ENCODE results near the gene BAD. TPM values are rescaled to one million over a fixed set of nuclear protein-coding genes. Genes with fewer than 3 reads are reported as not detected.
A peak's percentile ranks its signal among the peaks of the same experiment; 100 is the strongest.

The BAD gene
- total RNA-seq, 1 experiment from 2014 or later: 368 TPM

DNA sequence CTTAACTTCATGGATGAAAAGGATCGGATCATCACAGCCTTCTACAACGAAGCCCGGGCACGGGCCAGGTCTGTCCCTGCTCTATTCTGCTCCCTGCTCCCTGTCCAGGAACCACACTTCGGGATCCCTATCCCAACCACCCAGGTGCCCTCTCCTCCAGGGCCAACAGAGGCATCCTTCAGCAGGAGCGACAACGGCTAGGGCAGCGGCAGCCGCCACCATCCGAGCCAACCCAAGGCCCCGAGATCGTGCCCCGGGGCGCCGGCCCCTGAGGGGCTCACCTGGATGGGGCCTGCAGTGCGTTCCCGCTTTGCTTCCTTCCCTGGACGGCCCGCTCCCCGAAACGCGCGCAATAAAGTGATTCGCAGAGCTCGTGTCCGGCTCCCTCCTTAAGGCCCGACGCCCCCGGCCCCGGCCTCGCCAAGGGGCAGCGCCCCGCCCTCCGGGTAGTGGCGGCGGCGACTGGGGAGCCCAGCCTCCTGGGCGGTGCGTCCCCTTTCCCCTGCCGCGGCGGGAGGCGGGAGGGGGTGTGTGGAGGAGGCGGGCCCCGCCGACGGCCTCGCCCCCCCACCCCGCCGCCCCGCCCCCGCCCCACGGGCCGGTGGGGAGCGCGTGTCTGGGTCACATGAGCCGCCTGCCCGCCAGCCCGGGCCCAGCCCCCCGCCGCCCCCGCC lies 50.4 kb downstream of the BAD start, which contains the start of gene VEGFB:
TSS of gene VEGFB (plus strand) at position 672 of the 674 bp plus-strand sequence. CDS start 250 bp downstream, outside the sequence.
- no peaks in the 10 kb centered on the region for H3K9me2 ChIP-seq (replicated peaks; ENCODE audit: low read length)
- no peaks in the 10 kb centered on the region for H4K20me1 ChIP-seq (ENCODE audit: low read length)
- peak; percentile 69 for DNase-seq
- H3K4me2 ChIP-seq (ENCODE audit: low read length): peak within 1 kb of the TSS; percentile 94
- ChIA-PET POLR2A (ENCODE audit: unreplicated experiment) (no interaction called here), CTCF (no interaction called here)
- no peaks in the 10 kb centered on the region for H3K27me3 ChIP-seq (ENCODE audit: low read length)
- H2AFZ ChIP-seq (ENCODE audit: low read length): peak within 1 kb of the TSS; percentile 69
- peaks cover 11% of the 10 kb centered on the region; the same call in 1 of the 2 replicates for H3K79me2 ChIP-seq (ENCODE audit: low read length)
- intact Hi-C loops (cut with micrococcal nuclease): loop anchor here (5.0 kb wide), 1 partner anchor 47 kb away; the partner anchor contains the start of gene STIP1
- H3K4me1 ChIP-seq (ENCODE audit: insufficient read depth, low read length): peaks cover 47% of the 10 kb centered on the region
- BruUV-seq (replicated peaks): TSS peak; percentile 39
- no peaks in the 10 kb centered on the region for H3K9me3 ChIP-seq (ENCODE audit: low read length)
- peaks cover 5% of the 10 kb centered on the region for H3F3A ChIP-seq (ENCODE audit: low read length, unreplicated experiment)
- H3K36me3 ChIP-seq (ENCODE audit: low read depth, low read length): no peaks in the 10 kb centered on the region; the same call in 1 of the 2 replicates
- H3K9ac ChIP-seq (ENCODE audit: low read length): peak within 1 kb of the TSS; percentile 26; the same call in 1 of the 2 replicates
- no peak within 1 kb of the TSS for H3K27ac ChIP-seq (ENCODE audit: low read length)
- H3K4me3 ChIP-seq (ENCODE audit: low read length): peak within 1 kb of the TSS; percentile 82
- ATAC-seq: peak; percentile 42
- TF ChIP-seq EZH2phosphoT487 (IDR thresholded peaks at IDR 0.05; ENCODE audit: borderline replicate concordance, low read length) (no peak), EZH2 (IDR thresholded peaks at IDR 0.05; ENCODE audit: low read length, unreplicated experiment) (no peak)
- TF ChIP-seq, protein P1, sequence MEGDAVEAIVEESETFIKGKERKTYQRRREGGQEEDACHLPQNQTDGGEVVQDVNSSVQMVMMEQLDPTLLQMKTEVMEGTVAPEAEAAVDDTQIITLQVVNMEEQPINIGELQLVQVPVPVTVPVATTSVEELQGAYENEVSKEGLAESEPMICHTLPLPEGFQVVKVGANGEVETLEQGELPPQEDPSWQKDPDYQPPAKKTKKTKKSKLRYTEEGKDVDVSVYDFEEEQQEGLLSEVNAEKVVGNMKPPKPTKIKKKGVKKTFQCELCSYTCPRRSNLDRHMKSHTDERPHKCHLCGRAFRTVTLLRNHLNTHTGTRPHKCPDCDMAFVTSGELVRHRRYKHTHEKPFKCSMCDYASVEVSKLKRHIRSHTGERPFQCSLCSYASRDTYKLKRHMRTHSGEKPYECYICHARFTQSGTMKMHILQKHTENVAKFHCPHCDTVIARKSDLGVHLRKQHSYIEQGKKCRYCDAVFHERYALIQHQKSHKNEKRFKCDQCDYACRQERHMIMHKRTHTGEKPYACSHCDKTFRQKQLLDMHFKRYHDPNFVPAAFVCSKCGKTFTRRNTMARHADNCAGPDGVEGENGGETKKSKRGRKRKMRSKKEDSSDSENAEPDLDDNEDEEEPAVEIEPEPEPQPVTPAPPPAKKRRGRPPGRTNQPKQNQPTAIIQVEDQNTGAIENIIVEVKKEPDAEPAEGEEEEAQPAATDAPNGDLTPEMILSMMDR (conservative IDR thresholded peaks at IDR 0.05; ENCODE audit: low read depth, low read length): no peak

DNA sequence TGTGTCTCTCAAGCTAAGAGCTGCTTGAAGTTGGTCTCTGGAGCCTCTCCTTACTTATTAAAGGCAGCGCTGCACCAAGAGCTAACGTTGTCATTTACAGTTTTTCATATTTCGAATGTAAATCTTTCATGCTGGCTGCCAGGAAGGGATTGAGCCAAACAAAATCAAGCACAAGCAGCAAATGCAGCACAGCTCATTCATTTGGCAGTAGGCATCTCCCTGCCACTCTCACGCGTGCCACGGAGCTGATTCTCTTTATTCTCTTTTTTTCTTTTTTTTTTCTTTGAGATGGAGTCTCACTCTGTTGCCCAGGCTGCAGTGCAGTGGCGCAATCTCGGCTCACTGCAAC lies 51.5 kb downstream of the BAD start:
- H3K27ac ChIP-seq (ENCODE audit: low read length): no peak overlapping the region
- H2AFZ ChIP-seq (ENCODE audit: low read length): no peak overlapping the region
- ATAC-seq (no peak), DNase-seq (no peak)
- H3K36me3 ChIP-seq (ENCODE audit: low read depth, low read length): no peaks in the 10 kb centered on the region; the same call in 1 of the 2 replicates
- intact Hi-C loops (cut with micrococcal nuclease): loop anchor here (5.0 kb wide), 1 partner anchor 46 kb away; the partner anchor contains the start of gene STIP1
- no peaks in the 10 kb centered on the region for H3K27me3 ChIP-seq (ENCODE audit: low read length)
- H3K9me2 ChIP-seq (replicated peaks; ENCODE audit: low read length): no peaks in the 10 kb centered on the region
- no peak overlapping the region for H3K4me3 ChIP-seq (ENCODE audit: low read length)
- no TSS peak for BruUV-seq (replicated peaks)
- H3F3A ChIP-seq (ENCODE audit: low read length, unreplicated experiment): no peaks in the 10 kb centered on the region
- no peak overlapping the region for H3K4me2 ChIP-seq (ENCODE audit: low read length)
- ChIA-PET CTCF (interaction anchor here (0.7 kb wide), 1 partner anchor 85 kb away, joined by 4 read pairs; the partner anchor contains the start of gene PRDX5), POLR2A (ENCODE audit: unreplicated experiment) (no interaction called here)
- TF ChIP-seq EZH2 (IDR thresholded peaks at IDR 0.05; ENCODE audit: low read length, unreplicated experiment): no peak
- no peak for TF ChIP-seq EZH2phosphoT487 (IDR thresholded peaks at IDR 0.05; ENCODE audit: borderline replicate concordance, low read length)
- TF ChIP-seq, protein P1 (conservative IDR thresholded peaks at IDR 0.05; ENCODE audit: low read depth, low read length): no peak
- no peak overlapping the region for H3K9ac ChIP-seq (ENCODE audit: low read length)
- H3K79me2 ChIP-seq (ENCODE audit: low read length): peaks cover 11% of the 10 kb centered on the region; the same call in 1 of the 2 replicates
- H3K4me1 ChIP-seq (ENCODE audit: insufficient read depth, low read length): peaks cover 39% of the 10 kb centered on the region
- H3K9me3 ChIP-seq (ENCODE audit: low read length): no peaks in the 10 kb centered on the region
- H4K20me1 ChIP-seq (ENCODE audit: low read length): no peaks in the 10 kb centered on the region

Measured in PC-3 (cell line).